ENCODE data around the gene TMEM26. TPM values are rescaled to one million over a fixed set of nuclear protein-coding genes. Genes with fewer than 3 reads are reported as not detected.

Gene TMEM26
- total RNA-seq, 1 donor from 2014 or later = 3.4 TPM

DNA sequence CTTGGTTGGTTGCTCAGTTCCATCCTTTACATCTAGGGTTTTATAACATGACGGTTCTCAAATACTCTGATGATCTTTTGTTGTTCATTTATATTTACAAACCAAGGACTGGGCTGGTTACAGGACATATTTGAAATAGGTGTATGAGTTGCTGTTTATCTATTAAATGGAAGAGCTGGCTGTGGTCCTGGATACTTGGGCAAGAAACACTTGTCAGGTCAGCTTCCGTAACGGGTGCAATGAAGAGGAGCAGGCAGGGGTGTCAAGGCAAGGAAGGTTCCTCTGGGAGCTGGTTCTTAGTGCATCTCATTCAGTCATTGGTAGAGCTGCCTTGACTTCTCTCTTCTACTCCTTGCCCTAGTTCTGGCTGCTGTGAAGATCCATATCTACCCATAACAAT, 4.8 kb upstream of the TMEM26 start:
- peaks cover 5% of the 10 kb centered on the region for H3K9me3 Mint-ChIP-seq
- no peak for DNase-seq (ENCODE audit: extremely low spot score, unreplicated experiment)

DNA sequence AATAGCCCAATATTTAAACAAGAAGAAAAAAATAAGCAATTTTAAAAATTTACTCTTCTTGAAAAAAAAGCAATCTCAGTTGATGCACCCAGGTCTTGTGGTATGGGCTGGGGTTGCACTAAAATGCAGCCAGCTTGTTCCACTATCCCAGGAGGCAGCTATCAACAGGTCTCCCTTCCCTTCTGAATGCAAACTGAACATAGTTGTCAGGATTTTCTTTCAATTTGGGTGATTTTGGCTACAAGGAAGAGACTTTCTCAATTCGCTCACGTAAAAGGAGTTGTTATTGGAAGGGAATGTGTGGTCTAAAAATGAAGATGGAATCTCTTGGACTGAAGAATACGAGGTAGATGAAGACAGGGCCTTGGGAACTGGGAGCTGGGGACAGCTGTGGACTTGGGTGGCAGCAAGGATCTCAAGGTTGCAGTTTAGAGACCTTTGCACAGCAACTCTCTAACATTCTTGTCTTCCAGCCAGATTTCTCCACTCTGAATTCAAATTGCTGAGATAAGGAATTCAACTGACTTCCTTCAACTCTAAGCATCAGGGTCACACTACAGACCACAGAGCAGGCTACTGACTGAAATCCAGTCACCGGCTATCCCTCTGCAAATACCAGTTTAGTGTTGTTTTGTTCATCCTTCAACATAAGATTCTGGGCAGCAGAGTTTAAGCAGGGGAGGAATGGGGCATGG, 3.1 kb upstream of the TMEM26 start:
- H3K27me3 Mint-ChIP-seq = peaks cover 53% of the 10 kb centered on the region
- no peak for DNase-seq (ENCODE audit: extremely low spot score, unreplicated experiment)
- no peak overlapping the region for H3K4me3 Mint-ChIP-seq
- H3K36me3 Mint-ChIP-seq = no peaks in the 10 kb centered on the region
- peaks cover 3% of the 10 kb centered on the region for H3K9me3 Mint-ChIP-seq
- H3K4me1 Mint-ChIP-seq (ENCODE audit: unreplicated experiment) = peaks cover 15% of the 10 kb centered on the region
- no peak overlapping the region for H3K27ac Mint-ChIP-seq
- TF ChIP-seq, protein P1, sequence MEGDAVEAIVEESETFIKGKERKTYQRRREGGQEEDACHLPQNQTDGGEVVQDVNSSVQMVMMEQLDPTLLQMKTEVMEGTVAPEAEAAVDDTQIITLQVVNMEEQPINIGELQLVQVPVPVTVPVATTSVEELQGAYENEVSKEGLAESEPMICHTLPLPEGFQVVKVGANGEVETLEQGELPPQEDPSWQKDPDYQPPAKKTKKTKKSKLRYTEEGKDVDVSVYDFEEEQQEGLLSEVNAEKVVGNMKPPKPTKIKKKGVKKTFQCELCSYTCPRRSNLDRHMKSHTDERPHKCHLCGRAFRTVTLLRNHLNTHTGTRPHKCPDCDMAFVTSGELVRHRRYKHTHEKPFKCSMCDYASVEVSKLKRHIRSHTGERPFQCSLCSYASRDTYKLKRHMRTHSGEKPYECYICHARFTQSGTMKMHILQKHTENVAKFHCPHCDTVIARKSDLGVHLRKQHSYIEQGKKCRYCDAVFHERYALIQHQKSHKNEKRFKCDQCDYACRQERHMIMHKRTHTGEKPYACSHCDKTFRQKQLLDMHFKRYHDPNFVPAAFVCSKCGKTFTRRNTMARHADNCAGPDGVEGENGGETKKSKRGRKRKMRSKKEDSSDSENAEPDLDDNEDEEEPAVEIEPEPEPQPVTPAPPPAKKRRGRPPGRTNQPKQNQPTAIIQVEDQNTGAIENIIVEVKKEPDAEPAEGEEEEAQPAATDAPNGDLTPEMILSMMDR (conservative IDR thresholded peaks at IDR 0.05) = no peak

More for the DNA sequence above, 4.8 kb upstream of the TMEM26 start:
- Mint-ChIP-seq H3K27me3 (peaks cover 36% of the 10 kb centered on the region), H3K4me3 (no peak overlapping the region), H3K4me1 (ENCODE audit: unreplicated experiment) (peaks cover 6% of the 10 kb centered on the region), H3K36me3 (no peaks in the 10 kb centered on the region), H3K27ac (no peak overlapping the region)
- TF ChIP-seq, protein P1 (conservative IDR thresholded peaks at IDR 0.05) = no peak

DNA sequence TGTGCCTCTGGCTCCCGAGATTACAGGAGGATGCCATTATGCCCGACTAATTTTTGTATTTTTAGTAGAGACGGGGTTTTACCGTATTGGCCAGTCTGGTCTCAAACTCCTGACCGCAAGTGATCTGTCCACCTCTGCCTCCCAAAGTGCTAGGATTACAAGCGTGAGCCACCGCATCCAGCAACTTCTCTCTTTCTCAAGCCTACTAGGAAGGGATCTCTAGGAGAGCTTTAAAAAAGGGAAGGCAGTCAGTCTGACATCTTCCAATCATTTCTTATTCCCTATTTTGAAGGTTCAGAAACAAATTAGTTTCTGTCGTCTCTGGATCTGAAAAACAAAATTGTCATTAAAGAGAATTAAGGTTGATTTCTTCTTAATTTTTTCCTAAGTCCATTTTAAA, 2.5 kb upstream of the TMEM26 start:
- H3K36me3 Mint-ChIP-seq = no peaks in the 10 kb centered on the region
- H3K27me3 Mint-ChIP-seq = peaks cover 57% of the 10 kb centered on the region
- H3K4me1 Mint-ChIP-seq (ENCODE audit: unreplicated experiment) = peaks cover 15% of the 10 kb centered on the region
- no peaks in the 10 kb centered on the region for H3K9me3 Mint-ChIP-seq
- DNase-seq (ENCODE audit: extremely low spot score, unreplicated experiment) = no peak
- H3K4me3 Mint-ChIP-seq = no peak overlapping the region
- H3K27ac Mint-ChIP-seq = no peak overlapping the region
- TF ChIP-seq, protein P1 (conservative IDR thresholded peaks at IDR 0.05) = no peak

DNA sequence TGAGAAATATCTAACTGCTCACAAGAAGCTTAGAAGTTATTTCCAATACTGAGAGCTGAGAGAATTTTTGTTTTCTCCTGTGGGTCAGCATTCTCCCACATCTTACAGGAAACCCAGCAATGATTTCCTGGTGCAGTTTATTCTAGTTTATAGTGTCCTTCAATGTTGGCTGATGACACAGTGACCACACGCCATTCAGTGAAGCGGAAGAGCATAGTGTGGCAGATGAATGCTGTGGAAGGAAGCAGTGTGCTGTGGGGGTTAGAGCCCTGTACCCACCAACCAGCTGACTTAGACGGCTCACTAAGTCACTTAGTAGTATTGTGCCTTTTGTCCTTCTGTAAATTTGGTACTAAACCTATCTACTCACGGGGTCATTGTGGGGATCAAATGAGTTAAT, 1.4 kb upstream of the TMEM26 start:
- peak overlapping the region; percentile 33 for H3K4me3 Mint-ChIP-seq
- H3K9me3 Mint-ChIP-seq = no peaks in the 10 kb centered on the region
- no peaks in the 10 kb centered on the region for H3K36me3 Mint-ChIP-seq
- TF ChIP-seq, protein P1 (conservative IDR thresholded peaks at IDR 0.05) = no peak
- H3K27me3 Mint-ChIP-seq = peaks cover 57% of the 10 kb centered on the region
- no peak overlapping the region for H3K27ac Mint-ChIP-seq
- H3K4me1 Mint-ChIP-seq (ENCODE audit: unreplicated experiment) = peaks cover 15% of the 10 kb centered on the region
- no peak for DNase-seq (ENCODE audit: extremely low spot score, unreplicated experiment)

DNA sequence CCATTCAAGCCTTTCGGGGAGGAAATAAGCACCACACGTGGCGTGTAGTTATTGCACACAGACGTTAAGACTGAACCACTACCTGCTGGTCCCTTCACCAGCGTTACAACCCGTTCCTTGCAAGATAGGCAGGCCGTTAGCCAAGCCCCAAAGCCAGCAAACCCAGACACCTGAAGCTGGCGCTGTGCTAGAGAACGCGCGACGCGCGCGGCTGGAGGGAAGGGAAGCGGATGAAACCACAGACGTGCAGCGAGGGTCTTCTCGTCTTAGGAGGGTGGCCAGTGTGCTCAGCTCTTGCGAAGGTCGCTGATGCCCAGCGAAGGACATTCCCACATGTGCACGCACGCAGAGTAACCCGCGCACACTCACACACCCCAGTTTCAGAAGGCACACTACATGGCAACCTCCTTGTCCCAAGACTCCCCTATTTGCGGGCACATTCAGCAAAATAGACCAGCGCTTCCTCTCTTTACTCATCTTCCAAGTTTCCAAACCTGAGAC, 980 bp downstream of the TMEM26 start:
- TF ChIP-seq, protein P1 (conservative IDR thresholded peaks at IDR 0.05) = no peak
- Mint-ChIP-seq H3K27me3 (peaks cover 49% of the 10 kb centered on the region), H3K36me3 (peaks cover 1% of the 10 kb centered on the region), H3K27ac (peak overlapping the region; percentile 46), H3K4me3 (peak overlapping the region; percentile 90), H3K9me3 (no peaks in the 10 kb centered on the region), H3K4me1 (ENCODE audit: unreplicated experiment) (peaks cover 26% of the 10 kb centered on the region)
- no peak for DNase-seq (ENCODE audit: extremely low spot score, unreplicated experiment)
